ENCODE results near the gene MEAF6. TPM values are rescaled to one million over a fixed set of nuclear protein-coding genes. Genes with fewer than 3 reads are reported as not detected.

MEAF6 gene
- total RNA-seq, 4 donors from 2014 or later = 26.9 to 81.7 (median 54.7) TPM

- H3K4me3 ChIP-seq = peak overlapping the region in 1 of 4 donors; percentile 86
- H3K27ac ChIP-seq = peak overlapping the region in 2 of 4 donors; percentile 93 to 97
- TF ChIP-seq POLR2A (IDR thresholded peaks at IDR 0.05) = no peak
- no peak for TF ChIP-seq CTCF (IDR thresholded peaks at IDR 0.05)
- peaks cover 0 to 10% (median 0%) of the 10 kb centered on the region in 3 donors for H3K36me3 ChIP-seq
- H3K4me1 ChIP-seq = peaks cover 2 to 60% (median 5%) of the 10 kb centered on the region in 4 donors
- DNase-seq = no peak
- no peaks in the 10 kb centered on the region for H3K9me3 ChIP-seq
- no peaks in the 10 kb centered on the region for H3K27me3 ChIP-seq
These were observed 41.6 kb downstream of the MEAF6 start for GRCh38 chr1:37472994-37473393.

- TF ChIP-seq POLR2A (IDR thresholded peaks at IDR 0.05) (no peak), CTCF (IDR thresholded peaks at IDR 0.05) (no peak)
- Histone ChIP-seq H3K27ac (peak overlapping the region; percentile 58 to 90 (median 82)), H3K36me3 (peaks cover 0 to 7% (median 0%) of the 10 kb centered on the region in 3 donors), H3K9me3 (no peaks in the 10 kb centered on the region), H3K27me3 (no peaks in the 10 kb centered on the region), H3K4me1 (peaks cover 0 to 53% (median 3%) of the 10 kb centered on the region in 4 donors), H3K4me3 (no peak overlapping the region)
- peak in 1 of 3 donors; percentile 48 for DNase-seq
These were observed 42.3 kb downstream of the MEAF6 start for GRCh38 chr1:37472281-37472680.

GRCh38 chr1:37471345-37472231, 43.0 kb downstream of the MEAF6 start:
- Histone ChIP-seq H3K27ac (peak overlapping the region; percentile 58 to 90 (median 82)), H3K27me3 (no peaks in the 10 kb centered on the region), H3K9me3 (no peaks in the 10 kb centered on the region), H3K4me3 (peak overlapping the region in 2 of 4 donors; percentile 30 to 31), H3K36me3 (peaks cover 0 to 7% (median 0%) of the 10 kb centered on the region in 3 donors), H3K4me1 (peaks cover 0 to 46% (median 3%) of the 10 kb centered on the region in 4 donors)
- peak in 2 of 3 donors; percentile 84 to 89 for DNase-seq
- no peak for TF ChIP-seq CTCF (IDR thresholded peaks at IDR 0.05)
- TF ChIP-seq POLR2A (IDR thresholded peaks at IDR 0.05) = peak; percentile 16 to 60

- Histone ChIP-seq H3K27ac (no peak overlapping the region), H3K36me3 (no peaks in the 10 kb centered on the region), H3K4me1 (peaks cover 0 to 31% (median 3%) of the 10 kb centered on the region in 4 donors), H3K27me3 (no peaks in the 10 kb centered on the region), H3K9me3 (no peaks in the 10 kb centered on the region), H3K4me3 (no peak overlapping the region)
- TF ChIP-seq POLR2A (IDR thresholded peaks at IDR 0.05) (no peak), CTCF (IDR thresholded peaks at IDR 0.05) (no peak)
- no peak for DNase-seq
These were observed 45.2 kb downstream of the MEAF6 start for GRCh38 chr1:37469386-37469785.

GRCh38 chr1:37468037-37468436, 46.5 kb downstream of the MEAF6 start:
- TF ChIP-seq POLR2A (IDR thresholded peaks at IDR 0.05) = no peak
- H3K4me3 ChIP-seq = no peak overlapping the region
- no peaks in the 10 kb centered on the region for H3K36me3 ChIP-seq
- H3K9me3 ChIP-seq = no peaks in the 10 kb centered on the region
- H3K4me1 ChIP-seq = peaks cover 0 to 22% (median 3%) of the 10 kb centered on the region in 4 donors
- DNase-seq = no peak
- H3K27ac ChIP-seq = no peak overlapping the region
- H3K27me3 ChIP-seq = no peaks in the 10 kb centered on the region

Measured in Peyer's patch (tissue), 4 donors.